ENCODE measurements around the gene RPL32.

Gene RPL32

GRCh38 chr3:12807601-12808359, 33.6 kb downstream of the RPL32 start:
- ChIA-PET CTCF (interaction anchor here (0.6 to 1.5 kb wide), 6 partner anchors 12 to 673 kb away, joined by 3 to 5 read pairs (median 3); no protein-coding TSS in a partner anchor), POLR2A (interaction anchor here (1.2 to 1.9 kb wide), 3 partner anchors 8 to 25 kb away, joined by 3 to 4 read pairs (median 3); partner anchors contain the start of gene CAND2)
- no peaks in the 10 kb centered on the region for H3K4me1 ChIP-seq (ENCODE audit: control insufficient read depth, insufficient read depth, low read length)
- no peak for TF ChIP-seq PRDM6 (tag by site-specific recombination; IDR thresholded peaks at IDR 0.05)
- TF ChIP-seq GLI2 (tag by site-specific recombination; IDR thresholded peaks at IDR 0.05; ENCODE audit: borderline replicate concordance, low read depth): no peak
- TF ChIP-seq ZNF561 (tag by site-specific recombination; IDR thresholded peaks at IDR 0.05; ENCODE audit: borderline replicate concordance): no peak
- no peak for TF ChIP-seq ZNF596 (tag by site-specific recombination; IDR thresholded peaks at IDR 0.05)
- TF ChIP-seq ZNF214 (tag by site-specific recombination; IDR thresholded peaks at IDR 0.05; ENCODE audit: borderline replicate concordance): no peak
- no peak for TF ChIP-seq ZNF311 (tag by site-specific recombination; IDR thresholded peaks at IDR 0.05; ENCODE audit: borderline replicate concordance)
- TF ChIP-seq, protein P1, sequence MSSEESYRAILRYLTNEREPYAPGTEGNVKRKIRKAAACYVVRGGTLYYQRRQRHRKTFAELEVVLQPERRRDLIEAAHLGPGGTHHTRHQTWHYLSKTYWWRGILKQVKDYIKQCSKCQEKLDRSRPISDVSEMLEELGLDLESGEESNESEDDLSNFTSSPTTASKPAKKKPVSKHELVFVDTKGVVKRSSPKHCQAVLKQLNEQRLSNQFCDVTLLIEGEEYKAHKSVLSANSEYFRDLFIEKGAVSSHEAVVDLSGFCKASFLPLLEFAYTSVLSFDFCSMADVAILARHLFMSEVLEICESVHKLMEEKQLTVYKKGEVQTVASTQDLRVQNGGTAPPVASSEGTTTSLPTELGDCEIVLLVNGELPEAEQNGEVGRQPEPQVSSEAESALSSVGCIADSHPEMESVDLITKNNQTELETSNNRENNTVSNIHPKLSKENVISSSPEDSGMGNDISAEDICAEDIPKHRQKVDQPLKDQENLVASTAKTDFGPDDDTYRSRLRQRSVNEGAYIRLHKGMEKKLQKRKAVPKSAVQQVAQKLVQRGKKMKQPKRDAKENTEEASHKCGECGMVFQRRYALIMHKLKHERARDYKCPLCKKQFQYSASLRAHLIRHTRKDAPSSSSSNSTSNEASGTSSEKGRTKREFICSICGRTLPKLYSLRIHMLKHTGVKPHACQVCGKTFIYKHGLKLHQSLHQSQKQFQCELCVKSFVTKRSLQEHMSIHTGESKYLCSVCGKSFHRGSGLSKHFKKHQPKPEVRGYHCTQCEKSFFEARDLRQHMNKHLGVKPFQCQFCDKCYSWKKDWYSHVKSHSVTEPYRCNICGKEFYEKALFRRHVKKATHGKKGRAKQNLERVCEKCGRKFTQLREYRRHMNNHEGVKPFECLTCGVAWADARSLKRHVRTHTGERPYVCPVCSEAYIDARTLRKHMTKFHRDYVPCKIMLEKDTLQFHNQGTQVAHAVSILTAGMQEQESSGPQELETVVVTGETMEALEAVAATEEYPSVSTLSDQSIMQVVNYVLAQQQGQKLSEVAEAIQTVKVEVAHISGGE (tag by site-specific recombination; conservative IDR thresholded peaks at IDR 0.05; ENCODE audit: low read depth): no peak
- TF ChIP-seq ZNF248 (tag by site-specific recombination; IDR thresholded peaks at IDR 0.05): no peak
- TF ChIP-seq ZIC2 (tag by site-specific recombination; IDR thresholded peaks at IDR 0.05): no peak
- no peak for TF ChIP-seq ZBTB44 (tag by site-specific recombination; IDR thresholded peaks at IDR 0.05)
- TF ChIP-seq REPIN1 (tag by site-specific recombination; IDR thresholded peaks at IDR 0.05; ENCODE audit: low read depth): no peak
- TF ChIP-seq ZNF274 (IDR thresholded peaks at IDR 0.05; ENCODE audit: low read length): no peak
- TF ChIP-seq ZNF274 (tag by site-specific recombination; IDR thresholded peaks at IDR 0.05; ENCODE audit: borderline replicate concordance): no peak
- TF ChIP-seq ZNF174 (tag by site-specific recombination; IDR thresholded peaks at IDR 0.05): no peak
- TF ChIP-seq ZNF624 (tag by site-specific recombination; IDR thresholded peaks at IDR 0.05): no peak
- no peak for TF ChIP-seq ZNF658 (tag by site-specific recombination; IDR thresholded peaks at IDR 0.05)
- TF ChIP-seq YY2 (tag by site-specific recombination; IDR thresholded peaks at IDR 0.05): no peak
- no peak for TF ChIP-seq CTCF (tag by site-specific recombination; IDR thresholded peaks at IDR 0.05)
- no peak for TF ChIP-seq KLF9 (tag by site-specific recombination; IDR thresholded peaks at IDR 0.05; ENCODE audit: low read depth)
- TF ChIP-seq ZNF423 (tag by site-specific recombination; IDR thresholded peaks at IDR 0.05): no peak
- H3K4me3 ChIP-seq (ENCODE audit: low read depth, low read length): no peak overlapping the region
- H3K36me3 ChIP-seq (ENCODE audit: control insufficient read depth in 2 of 2, insufficient read depth in 1 of 2, low read length in 2 of 2): peaks cover 5 to 64% of the 10 kb centered on the region in 2 experiments; a peak in 2 of 3 replicates
- H3K9me3 ChIP-seq (ENCODE audit: control insufficient read depth, insufficient read depth, low read depth, low read length): no peaks in the 10 kb centered on the region
- no peak overlapping the region for H3K27ac ChIP-seq (ENCODE audit: extremely low read depth, low read depth, low read length)
